ENCODE data around the gene ADGRL1.
A peak's percentile ranks its signal among the peaks of the same experiment; 100 is the strongest.

Gene ADGRL1

GRCh38 chr19:14105680-14106079, 100.3 kb downstream of the ADGRL1 start:
- H3K4me3 ChIP-seq (ENCODE audit: low read depth, low read length) = no peak overlapping the region
- no peak for DNase-seq (ENCODE audit: low read depth)
- TF ChIP-seq MAX (IDR thresholded peaks at IDR 0.05; ENCODE audit: low read depth, low read length) (no peak), CTCF (IDR thresholded peaks at IDR 0.05; ENCODE audit: low read depth, low read length) (no peak), POLR2A (IDR thresholded peaks at IDR 0.05; ENCODE audit: extremely low read depth, insufficient read length) (no peak), MYC (IDR thresholded peaks at IDR 0.05; ENCODE audit: low read depth, low read length) (no peak)

- TF ChIP-seq CTCF (IDR thresholded peaks at IDR 0.05; ENCODE audit: low read depth, low read length) (no peak), MYC (IDR thresholded peaks at IDR 0.05; ENCODE audit: low read depth, low read length) (no peak), MAX (IDR thresholded peaks at IDR 0.05; ENCODE audit: low read depth, low read length) (no peak), POLR2A (IDR thresholded peaks at IDR 0.05; ENCODE audit: extremely low read depth, insufficient read length) (no peak)
- DNase-seq (ENCODE audit: low read depth) = peak; percentile 9
- H3K4me3 ChIP-seq (ENCODE audit: low read depth, low read length) = no peak overlapping the region
Observed at GRCh38 chr19:14103310-14103709, 102.7 kb downstream of the ADGRL1 start.

- no peak for DNase-seq (ENCODE audit: low read depth)
- TF ChIP-seq CTCF (IDR thresholded peaks at IDR 0.05; ENCODE audit: low read depth, low read length) (no peak), MAX (IDR thresholded peaks at IDR 0.05; ENCODE audit: low read depth, low read length) (no peak), MYC (IDR thresholded peaks at IDR 0.05; ENCODE audit: low read depth, low read length) (no peak), POLR2A (IDR thresholded peaks at IDR 0.05; ENCODE audit: extremely low read depth, insufficient read length) (no peak)
- no peak overlapping the region for H3K4me3 ChIP-seq (ENCODE audit: low read depth, low read length)
Observed at GRCh38 chr19:14102756-14103155, 103.2 kb downstream of the ADGRL1 start.

- TF ChIP-seq CTCF (IDR thresholded peaks at IDR 0.05; ENCODE audit: low read depth, low read length) (no peak), POLR2A (IDR thresholded peaks at IDR 0.05; ENCODE audit: extremely low read depth, insufficient read length) (no peak), MAX (IDR thresholded peaks at IDR 0.05; ENCODE audit: low read depth, low read length) (no peak), MYC (IDR thresholded peaks at IDR 0.05; ENCODE audit: low read depth, low read length) (no peak)
- H3K4me3 ChIP-seq (ENCODE audit: low read depth, low read length) = no peak overlapping the region
- DNase-seq (ENCODE audit: low read depth) = peak; percentile 0
Observed at GRCh38 chr19:14102102-14102696, 103.8 kb downstream of the ADGRL1 start.

- no peak for DNase-seq (ENCODE audit: low read depth)
- no peak for TF ChIP-seq CTCF (IDR thresholded peaks at IDR 0.05; ENCODE audit: low read depth, low read length)
- no peak for TF ChIP-seq POLR2A (IDR thresholded peaks at IDR 0.05; ENCODE audit: extremely low read depth, insufficient read length)
- TF ChIP-seq MYC (IDR thresholded peaks at IDR 0.05; ENCODE audit: low read depth, low read length) = no peak
- TF ChIP-seq MAX (IDR thresholded peaks at IDR 0.05; ENCODE audit: low read depth, low read length) = no peak
- H3K4me3 ChIP-seq (ENCODE audit: low read depth, low read length) = no peak overlapping the region
Observed at GRCh38 chr19:14101003-14101545, 104.9 kb downstream of the ADGRL1 start.
